ENCODE data around the gene ALDH1L1.

DNA sequence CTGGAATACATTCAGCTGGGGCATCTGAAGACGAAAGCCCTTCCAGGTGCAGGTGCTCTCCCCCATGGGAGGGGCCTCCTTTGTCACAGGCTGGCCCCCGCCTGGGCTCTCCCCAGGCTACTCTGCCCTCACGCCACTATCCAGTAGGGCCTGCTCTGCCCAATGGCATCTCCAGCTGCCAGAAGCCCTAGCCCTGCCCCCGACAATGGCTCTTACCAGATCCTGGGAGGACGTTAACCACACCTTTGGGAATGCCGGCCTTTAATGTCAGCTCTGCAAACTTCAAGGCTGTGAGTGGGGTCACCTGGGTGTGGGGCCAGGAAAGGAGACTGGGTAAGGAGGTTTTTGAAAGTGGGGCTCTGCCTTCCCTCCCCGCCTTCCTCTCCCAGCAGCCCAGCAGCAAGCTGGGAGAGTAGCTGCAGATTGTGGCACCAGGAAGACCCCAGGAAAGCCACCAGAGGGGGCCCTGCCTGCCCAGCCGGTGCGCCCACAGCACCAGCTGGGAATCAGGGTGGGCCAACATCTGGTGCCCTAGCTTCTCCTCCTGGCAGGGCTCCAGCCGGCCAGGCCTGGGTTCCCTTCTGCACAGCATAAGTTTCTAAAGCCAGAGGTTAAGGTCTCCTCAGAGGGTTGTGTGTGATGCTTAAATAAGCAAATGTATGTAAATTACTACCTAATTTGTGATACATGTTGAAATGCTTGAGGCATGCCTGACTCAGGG, 56.1 kb downstream of the ALDH1L1 start:
- TF ChIP-seq, protein P1, sequence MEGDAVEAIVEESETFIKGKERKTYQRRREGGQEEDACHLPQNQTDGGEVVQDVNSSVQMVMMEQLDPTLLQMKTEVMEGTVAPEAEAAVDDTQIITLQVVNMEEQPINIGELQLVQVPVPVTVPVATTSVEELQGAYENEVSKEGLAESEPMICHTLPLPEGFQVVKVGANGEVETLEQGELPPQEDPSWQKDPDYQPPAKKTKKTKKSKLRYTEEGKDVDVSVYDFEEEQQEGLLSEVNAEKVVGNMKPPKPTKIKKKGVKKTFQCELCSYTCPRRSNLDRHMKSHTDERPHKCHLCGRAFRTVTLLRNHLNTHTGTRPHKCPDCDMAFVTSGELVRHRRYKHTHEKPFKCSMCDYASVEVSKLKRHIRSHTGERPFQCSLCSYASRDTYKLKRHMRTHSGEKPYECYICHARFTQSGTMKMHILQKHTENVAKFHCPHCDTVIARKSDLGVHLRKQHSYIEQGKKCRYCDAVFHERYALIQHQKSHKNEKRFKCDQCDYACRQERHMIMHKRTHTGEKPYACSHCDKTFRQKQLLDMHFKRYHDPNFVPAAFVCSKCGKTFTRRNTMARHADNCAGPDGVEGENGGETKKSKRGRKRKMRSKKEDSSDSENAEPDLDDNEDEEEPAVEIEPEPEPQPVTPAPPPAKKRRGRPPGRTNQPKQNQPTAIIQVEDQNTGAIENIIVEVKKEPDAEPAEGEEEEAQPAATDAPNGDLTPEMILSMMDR (conservative IDR thresholded peaks at IDR 0.05 in 1 of 2, IDR thresholded peaks at IDR 0.05 in 1 of 2; ENCODE audit: extremely low read depth in 1 of 2, insufficient read depth in 1 of 2, low read depth in 1 of 2, low read length in 2 of 2), result no peak
- TF ChIP-seq EZH2 (IDR thresholded peaks at IDR 0.05; ENCODE audit: borderline replicate concordance, low read length), result no peak
